NCI-H1436 (cell line): ENCODE data around the gene TASOR2.

Experiments
- DNase-seq: peaks from one replicate; lab custom pipeline; 2025; lab: John Stamatoyannopoulos, UW

The TASOR2 gene

DNA sequence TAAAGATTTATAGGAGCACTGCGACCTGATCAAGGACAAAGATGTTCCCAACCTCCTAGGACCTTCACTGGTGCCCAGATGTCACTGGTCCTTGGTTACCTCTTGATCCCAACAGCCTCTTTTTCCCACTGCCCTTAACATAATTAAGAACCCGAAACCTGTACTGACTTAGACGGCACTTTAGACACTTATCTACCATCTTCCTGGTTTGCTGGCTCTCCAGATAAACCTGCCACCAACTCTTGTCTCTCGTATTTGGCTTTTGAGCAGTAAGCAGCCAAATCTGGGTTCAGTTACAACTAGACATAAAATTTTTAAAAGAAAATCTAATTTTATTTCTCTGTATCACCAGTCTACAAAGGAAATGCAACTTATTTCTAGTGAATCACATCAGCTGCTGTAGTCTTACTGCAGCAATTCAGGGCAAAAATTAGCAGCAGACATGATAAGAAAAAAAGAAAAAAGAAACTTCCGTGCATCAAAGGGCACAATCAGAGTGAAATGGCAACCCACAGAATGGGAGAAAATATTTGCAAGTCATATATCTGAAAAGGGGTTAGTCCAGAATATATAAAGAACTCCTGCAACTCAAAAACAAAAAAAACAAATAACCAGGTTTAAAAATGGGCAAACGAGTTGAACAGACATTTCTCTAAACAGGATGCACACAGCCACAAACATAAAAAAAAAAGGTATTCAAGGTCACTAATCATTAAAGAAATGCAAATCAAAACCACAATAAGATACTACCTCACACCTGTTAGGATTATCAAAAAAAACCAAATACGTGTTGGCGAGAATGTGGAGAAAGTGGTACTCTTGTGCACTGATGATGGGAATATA is 27.7 kb upstream of the TASOR2 start:
- no peak for DNase-seq

DNA sequence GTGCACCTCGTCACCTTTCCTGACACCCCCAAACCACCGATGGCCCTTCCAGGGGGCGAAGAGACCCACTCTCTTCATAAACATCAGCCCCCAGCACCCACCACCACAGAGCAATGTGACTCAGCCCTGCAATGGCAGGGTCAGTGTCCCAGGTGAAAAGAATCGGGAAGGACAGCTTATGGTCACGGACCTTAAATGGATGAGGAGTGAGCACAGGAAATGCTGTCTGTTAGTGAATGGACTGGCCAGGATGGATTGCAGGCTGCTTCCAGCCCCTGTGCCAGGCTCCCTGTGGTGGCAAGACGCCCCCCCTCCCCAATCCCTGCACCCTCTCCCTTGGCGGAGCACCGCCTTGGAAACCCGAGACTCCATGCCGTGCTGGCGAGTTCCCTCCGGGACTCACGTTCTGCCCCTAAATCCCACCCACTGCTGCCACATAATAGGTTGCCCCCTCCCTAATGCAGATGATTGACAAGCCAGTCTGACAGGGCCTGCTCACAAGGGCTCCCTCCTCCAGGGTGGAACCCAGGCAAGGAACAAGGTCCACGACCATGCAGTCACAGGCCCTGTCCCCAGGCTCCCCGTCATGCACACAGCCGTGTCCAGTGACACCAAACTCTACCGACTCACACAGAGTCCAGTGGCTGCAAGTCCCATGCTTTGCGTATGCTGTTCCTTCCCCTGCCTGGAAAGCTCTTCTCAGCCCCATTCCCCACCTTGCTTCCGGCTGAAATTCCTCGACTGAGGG is 25.6 kb upstream of the TASOR2 start:
- DNase-seq, result no peak

DNA sequence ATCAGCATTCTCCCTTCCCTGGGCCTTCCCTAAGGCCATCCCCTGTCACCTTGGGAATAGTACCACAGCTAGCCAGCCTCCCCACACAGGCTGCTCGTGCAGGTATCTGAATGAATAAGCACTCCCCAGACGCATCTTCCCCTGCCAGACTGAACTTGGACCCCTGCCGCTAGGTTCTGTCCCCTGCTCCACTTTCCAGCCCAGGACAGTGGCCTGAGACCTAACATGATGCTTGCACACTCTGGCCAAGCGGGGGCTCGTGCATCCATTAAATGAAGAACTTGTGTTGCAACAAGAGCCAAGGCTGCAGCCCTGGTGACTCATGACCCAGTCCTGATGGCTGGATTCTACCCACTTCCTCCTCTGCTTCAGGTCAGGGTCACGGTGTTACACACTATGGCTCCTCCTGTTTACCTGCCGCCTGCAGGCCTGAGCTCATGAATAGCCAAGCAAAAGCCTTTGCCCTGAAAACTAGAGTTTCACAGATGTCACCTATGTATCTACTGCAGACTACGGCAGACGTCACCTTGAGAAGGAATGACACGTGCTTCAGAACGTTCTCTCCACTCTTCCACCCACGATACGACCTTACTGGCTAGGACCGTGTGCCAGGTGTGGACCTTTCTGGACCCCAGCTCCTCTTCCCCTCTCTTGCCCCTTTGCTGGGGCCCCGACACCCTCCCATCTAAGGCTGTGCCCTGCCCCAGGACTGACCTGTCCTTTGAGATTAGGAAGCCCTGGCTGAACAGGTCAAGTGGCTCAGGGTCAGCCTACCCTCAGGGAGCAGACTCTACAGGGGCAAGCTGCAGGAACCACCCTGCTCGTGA is 24.7 kb upstream of the TASOR2 start:
- no peak for DNase-seq

DNA sequence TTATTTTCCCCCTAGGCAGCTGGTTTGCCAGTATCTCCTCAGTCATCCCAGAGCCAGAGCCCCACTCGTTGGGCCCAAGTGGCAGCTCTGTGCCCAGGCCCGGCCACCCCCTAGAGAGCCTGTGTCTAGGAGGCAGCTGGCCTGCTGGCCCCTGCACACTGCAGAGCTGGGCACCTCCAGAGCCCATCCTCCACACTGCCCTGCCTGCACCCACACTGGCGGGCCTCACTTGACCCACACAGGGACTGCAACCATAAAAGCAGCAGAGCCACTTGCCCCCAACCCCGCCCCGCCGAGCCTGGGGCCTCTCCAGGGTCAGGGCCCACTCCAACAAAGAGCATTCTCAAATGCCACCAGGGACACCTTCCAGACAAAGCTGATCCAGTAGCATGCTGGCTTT is 23.6 kb upstream of the TASOR2 start:
- DNase-seq, result no peak

DNA sequence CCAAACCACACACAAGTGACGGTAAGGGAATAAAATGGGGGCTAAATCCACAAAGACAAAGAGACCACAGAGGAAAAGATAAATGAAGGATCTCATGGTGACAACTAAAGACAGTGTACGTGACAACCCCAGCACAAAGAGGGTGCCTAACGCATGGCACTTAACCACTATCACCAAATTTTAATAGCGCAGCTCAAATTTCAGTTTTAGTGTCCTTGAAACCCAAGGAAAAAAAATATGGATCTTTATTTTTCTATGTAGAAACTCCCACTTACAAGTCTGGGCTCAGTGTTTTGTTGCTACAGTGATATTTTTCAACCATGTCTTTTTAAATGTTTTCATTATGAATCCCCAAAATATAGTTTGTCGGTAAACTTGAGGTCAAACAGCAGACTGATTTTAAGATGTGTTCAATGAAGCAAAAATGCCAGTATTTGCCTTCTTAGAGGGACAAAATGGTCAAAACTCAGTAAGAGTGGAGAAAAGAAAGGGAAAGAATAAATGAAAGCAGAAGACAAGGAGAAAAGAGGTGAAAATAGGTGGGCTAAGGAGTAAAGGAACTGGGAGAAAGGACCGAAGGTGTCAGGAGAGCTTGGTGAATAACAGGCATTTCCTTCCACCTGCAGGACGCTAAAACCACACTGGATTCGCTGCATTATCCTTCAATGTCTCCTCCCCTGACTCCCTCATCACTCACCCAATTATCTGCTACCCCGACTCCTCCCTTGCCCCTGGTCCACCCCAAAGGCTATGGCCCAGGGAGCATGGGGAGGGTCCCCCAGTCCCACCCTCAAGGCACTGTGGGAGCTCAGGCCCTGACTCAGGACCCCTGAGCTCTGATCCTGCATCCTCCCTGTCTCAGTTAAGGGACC is 21.7 kb upstream of the TASOR2 start:
- DNase-seq, result no peak

DNA sequence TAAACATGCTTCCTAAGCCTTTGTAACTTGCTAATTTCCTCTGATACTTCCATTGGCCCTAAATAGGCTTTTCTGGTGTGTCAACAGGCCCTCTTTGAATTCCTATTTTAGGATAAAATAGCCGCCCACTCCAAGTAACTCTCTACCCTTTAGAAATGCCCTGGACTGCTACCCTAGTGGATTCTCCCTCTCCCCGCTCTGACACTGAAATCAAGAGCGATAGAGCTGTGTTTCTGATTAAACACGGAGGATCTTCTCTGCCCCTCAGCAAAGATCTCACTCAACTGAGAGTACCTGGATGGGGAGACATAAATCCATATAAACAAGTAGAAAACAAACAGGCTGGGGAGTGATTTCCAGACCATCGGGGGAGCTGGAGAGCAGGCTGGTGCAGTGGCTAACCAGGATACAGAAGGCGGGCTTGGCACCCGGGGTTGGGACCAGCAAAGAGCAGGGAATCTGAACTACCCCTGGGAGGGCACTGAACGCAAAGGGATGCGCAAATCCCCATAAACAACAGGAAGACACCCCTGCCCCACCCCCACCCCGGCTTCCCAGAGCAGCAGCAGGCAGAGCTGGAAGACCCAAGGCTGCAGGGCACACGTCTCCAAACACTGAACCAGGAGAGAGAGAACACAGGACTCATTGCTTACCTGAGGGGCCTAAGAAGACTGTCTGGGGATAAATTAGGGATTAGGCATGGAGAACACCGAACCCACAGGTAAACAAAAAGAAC is 20.8 kb upstream of the TASOR2 start:
- DNase-seq, result no peak

DNA sequence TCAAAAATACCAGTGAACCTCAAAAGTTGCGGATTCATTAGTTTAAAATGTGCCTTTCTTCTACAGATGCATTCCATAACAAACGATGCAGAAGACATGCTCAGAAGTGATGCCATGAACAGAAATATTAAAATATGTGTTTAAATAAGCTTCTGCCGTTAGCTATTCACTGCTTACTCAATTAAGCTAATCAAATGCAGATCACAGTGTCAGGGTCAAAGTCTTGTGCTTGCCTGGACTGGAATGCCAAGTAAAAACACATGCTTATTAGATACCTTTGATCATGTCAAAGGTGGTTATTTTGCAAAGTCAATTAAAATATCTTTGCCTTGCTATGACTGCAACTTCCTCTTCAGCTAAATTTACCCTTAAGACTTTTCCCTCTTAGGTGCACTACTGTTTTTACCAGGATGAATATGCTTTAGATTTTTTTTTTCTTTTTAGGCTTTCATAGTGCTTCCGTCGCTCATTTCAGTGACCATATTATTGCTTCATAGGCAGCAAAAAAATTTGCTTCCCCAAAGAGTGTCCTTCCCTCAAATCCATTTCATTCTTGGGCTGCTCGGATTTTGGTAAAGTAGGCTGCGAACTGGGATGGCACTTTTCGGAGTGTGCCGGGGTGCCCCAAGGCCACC is 19.1 kb upstream of the TASOR2 start:
- DNase-seq, result no peak

DNA sequence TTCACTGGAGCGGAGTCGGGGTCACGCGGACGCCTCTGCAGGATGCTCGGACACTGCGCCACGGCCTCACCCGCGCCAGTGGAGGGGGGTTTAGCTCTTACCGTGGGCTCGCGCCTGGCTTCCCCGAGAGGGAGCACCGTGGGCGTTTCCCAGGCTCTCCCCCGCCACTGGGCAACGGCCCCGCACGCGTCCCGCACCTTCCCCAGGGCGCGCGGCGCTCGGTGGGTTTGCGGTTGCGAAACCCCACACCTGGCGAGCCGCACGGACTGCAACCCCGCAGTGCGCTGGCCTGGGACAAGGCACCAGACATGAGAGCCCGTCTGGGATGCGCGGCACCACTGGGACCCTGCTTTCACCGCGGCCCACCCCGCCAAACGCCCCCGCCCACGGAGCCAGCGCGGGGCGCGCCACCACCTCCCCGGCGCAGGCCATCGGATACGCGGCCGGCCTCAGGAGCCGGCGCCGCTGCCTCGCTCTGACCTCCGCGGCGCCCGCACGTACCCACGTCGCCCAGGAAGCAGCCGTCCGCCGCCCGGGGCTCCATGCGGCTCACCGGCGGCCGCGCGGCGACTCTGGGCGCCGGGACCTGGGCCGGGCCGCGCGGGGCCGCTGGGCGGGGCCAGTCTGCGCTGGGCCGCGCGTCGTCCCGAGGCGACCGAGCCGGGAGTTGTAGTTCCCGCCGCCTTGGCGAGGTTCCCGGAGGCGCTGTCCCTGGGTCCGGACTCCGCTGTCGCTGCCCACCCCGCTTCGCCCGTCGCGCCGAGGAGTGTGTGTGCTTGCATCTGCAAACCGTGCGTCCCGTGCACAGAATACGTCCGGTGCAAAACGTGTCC is 18.4 kb upstream of the TASOR2 start, which contains the start of gene ASB13:
TSS of gene ASB13 (minus strand) at position 588 of the 833 bp plus-strand sequence. CDS start at position 544, 44 bp downstream.
- DNase-seq, result peak; percentile 22

DNA sequence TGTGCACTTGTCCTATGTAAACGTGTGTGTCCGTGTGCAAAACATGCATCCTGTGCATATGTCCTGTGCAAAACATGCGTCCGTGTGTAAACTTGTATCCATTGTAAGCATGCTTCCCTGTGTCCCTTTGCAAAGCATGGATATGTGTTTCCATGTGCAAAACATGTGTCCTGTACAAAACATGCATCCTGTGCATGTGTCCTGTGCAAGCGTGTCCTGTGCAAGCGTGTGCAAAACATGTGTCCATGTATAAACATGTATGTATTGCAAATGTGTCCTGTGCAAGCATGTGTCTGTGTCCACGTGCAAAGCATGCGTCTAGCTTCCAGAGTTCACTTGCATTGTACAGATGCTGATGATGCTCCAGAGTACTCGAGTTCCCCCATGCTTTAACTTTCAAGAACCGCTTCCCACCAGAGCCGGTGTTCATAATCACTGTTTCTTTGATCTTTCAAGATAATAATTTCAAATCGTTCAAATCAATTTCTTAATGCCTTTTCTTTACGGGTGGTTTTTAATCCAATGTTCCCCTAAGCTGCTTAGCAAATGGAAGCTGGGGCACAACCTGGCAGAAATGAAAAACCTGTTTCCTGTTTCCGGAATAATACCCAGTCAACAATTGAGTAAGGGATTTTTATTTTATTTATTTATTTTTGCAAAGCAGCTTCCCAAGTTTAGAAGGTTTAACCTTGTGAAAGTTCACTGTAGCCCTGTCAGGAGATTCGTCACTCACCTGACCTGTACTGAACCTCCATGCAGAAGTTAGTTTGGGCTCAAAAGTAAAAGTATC is 17.6 kb upstream of the TASOR2 start:
- DNase-seq, result no peak

DNA sequence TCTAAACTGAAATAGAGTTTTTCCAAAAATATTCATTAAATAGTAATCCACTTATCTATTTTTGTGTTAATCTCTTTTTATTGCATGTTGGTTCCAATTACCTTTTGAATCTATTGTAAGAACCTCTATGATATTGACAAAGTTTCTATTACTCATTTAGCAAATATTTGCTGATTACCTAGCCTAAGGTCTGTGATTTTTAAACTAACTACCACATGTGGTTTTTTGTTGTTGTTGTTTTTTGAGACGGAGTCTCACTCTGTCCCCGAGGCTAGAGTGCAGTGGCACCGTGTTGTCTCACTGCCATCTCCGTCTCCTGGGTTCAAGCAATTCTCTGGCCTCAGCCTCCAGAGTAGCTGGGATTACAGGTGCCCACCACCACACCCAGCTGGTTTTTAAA is 16.2 kb upstream of the TASOR2 start:
- no peak for DNase-seq

DNA sequence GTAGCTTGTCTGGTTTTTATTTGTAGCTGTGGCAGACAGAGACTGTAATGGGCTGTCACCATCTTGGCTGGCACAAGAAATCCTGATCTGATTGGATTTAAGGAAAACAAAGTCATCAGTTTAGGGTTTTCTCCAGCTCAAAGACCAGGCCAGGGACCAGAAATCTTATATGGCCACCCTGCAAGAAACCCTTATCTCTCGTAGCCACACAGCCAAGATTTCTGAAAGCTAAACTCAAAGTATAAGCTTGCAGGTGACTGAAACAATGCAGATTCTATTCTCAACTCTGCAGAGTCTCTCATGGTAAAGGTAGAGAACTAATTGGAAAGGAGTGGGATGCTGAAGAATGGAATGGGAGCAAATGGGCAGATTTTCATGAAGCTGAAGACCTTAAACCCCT is 15.0 kb upstream of the TASOR2 start:
- no peak for DNase-seq

DNA sequence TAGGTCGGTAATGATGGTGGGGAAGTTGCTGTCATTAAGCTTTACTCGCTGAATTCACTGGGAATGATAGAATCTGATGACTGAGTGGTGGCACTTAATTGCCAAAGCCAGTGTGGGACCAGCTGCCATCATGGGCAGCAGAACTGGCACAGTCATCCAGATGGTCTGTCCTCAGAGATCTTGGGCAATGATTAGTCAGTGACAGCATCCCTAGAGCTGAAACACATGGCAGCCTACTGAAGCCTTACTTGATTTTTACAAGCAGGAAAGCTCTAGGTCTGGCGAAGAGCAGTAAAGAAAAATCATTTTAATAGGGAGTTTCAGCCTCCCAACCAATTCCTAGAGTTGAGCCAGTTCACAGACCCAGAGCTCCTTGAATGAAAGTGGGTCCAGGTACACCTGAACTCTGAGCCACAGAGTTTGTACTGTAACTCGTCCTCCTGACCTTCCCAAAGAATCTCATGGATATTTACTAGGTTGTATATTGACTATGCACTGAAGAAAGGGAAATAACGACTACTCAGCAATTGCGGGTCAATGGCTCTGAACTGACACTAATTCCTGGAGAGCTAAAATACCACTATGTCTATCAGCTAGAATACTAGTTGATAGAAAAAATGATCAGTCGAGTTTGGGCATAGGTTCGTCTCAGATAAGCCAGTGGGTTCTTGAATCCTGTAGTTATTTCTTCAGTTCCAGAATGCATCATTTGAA is 13.8 kb upstream of the TASOR2 start:
- no peak for DNase-seq

DNA sequence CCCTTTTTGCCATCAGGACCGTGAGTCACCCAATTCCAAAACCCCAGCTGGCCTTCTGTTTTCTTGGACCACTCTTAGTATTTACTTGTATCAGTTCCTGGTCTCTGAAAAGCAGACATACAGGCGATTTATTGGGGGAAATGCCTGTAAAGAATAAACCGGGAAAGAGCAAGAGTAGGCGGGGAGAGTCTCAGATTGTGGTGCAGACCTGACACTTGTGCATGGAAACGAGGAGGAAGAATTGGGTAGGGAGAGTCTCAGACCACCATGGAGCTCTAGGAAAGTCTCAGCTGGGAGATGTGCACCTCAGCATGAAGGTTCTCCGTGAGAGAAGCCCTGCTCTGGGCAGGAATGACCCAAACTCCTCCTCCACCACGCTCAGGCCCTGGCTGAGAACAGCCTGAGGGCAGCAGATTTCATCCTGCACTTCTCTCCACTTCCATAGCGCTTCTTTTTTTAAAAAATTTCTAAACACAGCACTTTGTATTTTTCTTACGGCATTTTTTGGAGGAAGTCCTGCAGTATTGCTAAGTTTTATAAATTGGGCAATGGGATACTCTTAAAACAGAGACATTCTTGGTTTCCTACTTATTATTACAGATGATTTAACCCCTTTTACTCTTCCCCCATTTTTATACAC is 6.1 kb upstream of the TASOR2 start:
- no peak for DNase-seq

DNA sequence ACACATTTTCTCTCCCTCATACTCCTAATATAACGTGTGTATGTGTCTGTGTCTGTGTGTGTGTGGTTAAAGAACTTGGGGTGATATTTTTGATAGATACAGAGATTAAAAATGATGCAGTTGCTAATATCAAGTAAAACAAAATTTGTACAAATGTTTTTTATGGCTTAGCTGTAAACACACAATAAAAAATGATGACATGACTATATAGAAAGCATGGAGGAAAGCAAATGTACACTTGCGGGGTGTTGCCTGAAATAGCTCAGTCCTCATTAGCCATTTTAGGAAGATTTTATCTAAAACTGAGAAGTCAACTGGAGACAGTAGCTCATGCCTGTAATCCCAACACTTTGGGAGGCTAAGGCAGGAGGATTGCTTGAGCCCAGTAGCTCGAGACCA is 5.6 kb upstream of the TASOR2 start:
- no peak for DNase-seq

DNA sequence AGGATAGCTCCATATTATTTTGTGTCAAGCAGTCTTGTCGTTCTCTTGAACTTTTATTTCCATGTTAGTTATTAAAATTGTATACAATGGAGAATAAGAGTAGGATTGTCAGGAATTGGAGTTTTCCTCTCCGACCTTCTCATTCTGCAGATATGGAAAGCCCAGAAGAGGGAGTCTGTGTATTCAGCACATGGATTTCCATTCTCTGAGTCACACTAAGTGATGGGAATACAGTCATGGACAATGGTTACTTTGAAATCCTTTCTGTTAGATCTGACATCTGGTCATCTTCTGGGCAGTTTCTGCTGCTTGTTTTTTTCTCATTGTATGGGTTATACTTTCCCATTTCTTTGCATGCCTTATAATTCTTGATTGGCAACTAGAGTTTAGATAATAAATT is 5.0 kb upstream of the TASOR2 start:
- DNase-seq, result no peak

DNA sequence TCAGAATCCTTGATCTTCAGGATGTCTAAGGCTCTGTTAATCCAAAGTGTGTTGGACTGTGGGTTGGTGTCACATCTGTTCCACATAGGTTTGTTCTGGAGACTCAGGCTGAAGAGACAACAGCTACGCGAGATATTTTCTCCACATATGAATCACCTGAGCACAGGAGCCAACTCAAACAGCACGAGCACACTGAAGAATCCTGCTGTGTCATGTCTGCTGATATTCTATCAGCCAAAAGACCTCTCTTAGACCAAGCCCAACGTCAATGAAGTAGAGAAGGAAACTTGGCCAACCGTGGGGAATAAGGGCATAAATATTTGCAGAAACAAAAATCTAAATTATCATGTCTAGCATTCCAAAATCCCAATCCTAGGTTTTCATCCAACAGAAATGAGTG is 2.7 kb upstream of the TASOR2 start:
- no peak for DNase-seq

DNA sequence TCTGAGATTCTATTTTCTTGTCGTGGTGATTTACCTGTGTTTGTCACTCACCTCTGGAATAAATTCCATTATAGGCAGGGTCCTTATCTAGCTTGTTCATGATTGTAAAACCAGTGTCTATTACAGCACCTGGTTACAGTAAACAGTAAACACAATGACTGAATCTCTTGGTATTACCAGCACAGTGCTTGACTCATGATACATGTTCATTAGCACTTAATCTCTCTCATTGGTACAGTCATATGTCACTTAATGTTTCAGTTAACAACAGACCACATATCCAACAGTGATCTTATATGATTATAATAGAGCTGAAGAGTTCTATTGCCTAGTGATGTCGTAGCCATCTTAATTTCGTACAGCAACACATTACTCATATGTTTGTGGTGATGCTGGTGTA is 1.6 kb upstream of the TASOR2 start:
- no peak for DNase-seq
